Spleen (tissue), 7 donors: Measurements from ENCODE around the gene RPP25.
"Not testable (repeated sequence)": the region's sequence is repeated elsewhere in the genome, so short reads cannot be mapped to it uniquely, and the experiment has no call there.

ENCODE experiments used
- POLR2A ChIP-seq, 3 donors: fragments of 450-650 bp; IDR thresholded peaks; one replicate each; pipeline ENCODE4 v1.5.1; 2017; ENCODE audit warnings: antibody characterized with exemption in 3 of 3, mild to moderate bottlenecking in 1 of 3
- POLR2AphosphoS5 ChIP-seq, 3 donors: sonication (generic); formaldehyde crosslinking; IDR thresholded peaks; one replicate each; pipeline ENCODE4 v1.5.1; 2017; ENCODE audit warnings: antibody characterized with exemption in 3 of 3
- TF ChIP-seq, protein P1 (sequence below), 11 experiments: fragments of 200-600 bp in 7 of 11; fragments of 450-650 bp in 4 of 11; sonication (generic) in 4 of 11; IDR thresholded peaks in 8 of 11; conservative IDR thresholded peaks in 3 of 11; 1 replicate in 7 of 11; 2 replicates in 4 of 11; pipeline versions ENCODE4 v1.4.0 to v1.8.0; 2016 to 2021; ENCODE audit warnings: antibody characterized with exemption in 11 of 11, inconsistent platforms in 4 of 11, mild to moderate bottlenecking in 1 of 11
- donor health status: DM: no; HTN: no; CAD: no; lungs with moderate emphysema.
- donor health status: DM: no; HTN: no; CAD: no.
- donor health status: DM: no; HTN: no; CAD: no.

DNA sequence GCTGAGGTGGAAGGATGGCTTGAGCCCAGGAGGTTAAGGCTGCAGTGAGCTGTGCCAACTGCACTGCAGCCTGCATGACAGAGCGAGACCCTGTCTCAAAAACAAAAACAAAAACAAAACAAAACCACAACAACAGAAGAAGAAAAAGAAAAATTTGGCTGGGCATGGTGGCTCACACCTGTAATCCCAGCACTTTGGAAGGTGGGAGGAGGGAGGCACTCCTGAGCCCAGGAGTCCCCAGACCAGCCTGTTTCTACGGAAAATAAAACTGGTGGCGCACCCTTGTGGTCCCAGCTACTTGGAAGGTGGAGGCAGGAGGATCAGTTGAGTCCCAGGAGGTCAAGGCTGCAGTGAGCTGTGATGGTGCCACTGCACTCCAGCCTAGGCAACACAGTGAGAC lies 21.4 kb downstream of the RPP25 start:
- TF ChIP-seq, protein P1, sequence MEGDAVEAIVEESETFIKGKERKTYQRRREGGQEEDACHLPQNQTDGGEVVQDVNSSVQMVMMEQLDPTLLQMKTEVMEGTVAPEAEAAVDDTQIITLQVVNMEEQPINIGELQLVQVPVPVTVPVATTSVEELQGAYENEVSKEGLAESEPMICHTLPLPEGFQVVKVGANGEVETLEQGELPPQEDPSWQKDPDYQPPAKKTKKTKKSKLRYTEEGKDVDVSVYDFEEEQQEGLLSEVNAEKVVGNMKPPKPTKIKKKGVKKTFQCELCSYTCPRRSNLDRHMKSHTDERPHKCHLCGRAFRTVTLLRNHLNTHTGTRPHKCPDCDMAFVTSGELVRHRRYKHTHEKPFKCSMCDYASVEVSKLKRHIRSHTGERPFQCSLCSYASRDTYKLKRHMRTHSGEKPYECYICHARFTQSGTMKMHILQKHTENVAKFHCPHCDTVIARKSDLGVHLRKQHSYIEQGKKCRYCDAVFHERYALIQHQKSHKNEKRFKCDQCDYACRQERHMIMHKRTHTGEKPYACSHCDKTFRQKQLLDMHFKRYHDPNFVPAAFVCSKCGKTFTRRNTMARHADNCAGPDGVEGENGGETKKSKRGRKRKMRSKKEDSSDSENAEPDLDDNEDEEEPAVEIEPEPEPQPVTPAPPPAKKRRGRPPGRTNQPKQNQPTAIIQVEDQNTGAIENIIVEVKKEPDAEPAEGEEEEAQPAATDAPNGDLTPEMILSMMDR (IDR thresholded peaks at IDR 0.05 in 8 of 11, conservative IDR thresholded peaks at IDR 0.05 in 3 of 11), result not testable (repeated sequence)
- not testable (repeated sequence) for TF ChIP-seq POLR2A, POLR2AphosphoS5 (IDR thresholded peaks at IDR 0.05)
